ENCODE results near the gene LGI4.
"Not testable (repeated sequence)": the region's sequence is repeated elsewhere in the genome, so short reads cannot be mapped to it uniquely, and the experiment has no call there.

Gene LGI4

DNA sequence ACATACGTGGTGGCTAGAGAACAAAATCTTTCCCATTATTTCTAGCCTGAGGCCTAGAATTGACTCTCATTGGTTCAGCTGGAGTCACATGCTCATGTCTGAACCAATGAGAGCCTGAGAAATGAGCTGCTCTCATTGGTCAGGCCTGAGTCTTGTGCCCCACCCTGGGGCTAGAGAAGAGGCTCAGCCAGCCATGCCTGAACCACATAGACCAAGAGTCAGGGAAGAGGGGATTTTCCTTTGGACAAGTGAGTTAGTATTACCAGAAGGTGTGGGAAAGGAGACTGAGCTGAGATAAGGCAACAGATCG is 26.5 kb upstream of the LGI4 start:
- DNase-seq: no peak

DNA sequence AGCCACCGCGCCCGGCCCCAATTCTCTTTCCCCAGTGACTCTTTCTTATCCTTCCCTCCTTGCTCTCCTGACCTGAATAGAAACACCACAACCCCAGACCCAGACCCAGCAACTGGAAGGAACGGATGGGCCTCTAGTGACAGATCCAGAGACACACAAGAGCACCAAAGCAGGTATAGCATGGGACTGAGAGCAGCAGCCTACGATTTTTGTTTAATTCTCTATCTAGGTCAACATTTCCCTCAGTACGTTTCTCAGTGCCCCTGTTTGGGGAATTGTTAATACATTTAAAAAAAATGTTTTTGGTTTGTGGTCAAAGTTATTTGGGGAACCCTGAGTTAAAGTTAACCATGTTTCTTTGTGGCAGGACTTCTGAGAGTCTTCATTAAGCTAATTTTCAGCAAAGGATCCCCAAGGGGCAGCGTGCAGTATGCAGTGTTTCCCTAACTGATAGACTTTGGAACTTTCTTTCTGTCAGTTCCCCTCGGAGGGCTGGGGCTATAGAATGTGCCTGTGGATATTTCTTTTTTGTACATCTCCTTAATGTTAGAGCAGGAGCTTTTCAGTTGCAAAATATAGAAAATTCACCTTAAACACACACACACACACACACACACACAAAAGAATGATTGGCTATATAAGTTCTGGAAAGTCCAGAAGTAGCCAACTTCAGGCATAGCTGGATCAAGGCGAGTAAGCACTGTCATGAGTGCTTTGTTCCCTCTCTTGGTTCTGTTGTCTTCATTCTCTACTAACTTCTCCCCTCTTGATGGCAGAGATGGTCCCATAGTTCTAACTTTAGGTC is 26.0 kb upstream of the LGI4 start:
- no peak for DNase-seq

DNA sequence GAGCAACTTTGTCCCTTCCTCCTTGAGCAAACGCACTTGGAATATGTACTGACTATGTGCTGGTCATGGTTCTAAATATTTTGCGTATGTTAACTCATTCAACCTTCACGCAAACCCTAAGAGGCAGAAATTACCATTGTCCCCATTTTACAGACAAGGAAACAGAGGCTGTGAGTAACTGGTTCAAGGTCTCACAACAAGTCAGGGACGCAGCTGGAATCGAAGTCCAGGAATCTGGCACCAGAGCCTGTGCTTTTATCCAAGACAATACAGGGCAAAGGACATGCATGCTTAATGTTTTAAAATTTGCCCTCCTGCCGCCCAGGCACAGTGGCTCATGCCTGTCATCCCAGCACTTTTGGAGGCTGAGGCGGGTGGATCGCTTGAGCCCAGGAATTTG is 24.7 kb upstream of the LGI4 start:
- DNase-seq: no peak

DNA sequence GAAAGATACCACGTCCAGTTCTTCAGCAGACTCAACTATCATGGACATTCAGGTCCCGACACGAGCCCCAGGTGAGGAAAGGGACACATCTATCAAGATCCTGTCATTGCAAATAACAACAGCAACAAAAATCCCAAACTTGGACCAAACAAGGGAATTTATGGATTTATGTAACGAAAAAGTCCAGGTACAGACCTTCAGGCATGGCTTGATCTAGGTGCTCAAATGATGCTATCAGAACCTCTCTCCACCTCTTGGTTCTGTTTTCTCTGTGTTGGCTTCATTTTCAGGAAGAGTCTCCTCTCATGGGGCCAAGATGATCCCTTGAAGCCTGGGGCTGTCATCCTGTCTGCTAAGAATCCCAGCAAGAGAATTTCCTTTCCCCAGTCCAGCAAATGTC is 22.6 kb upstream of the LGI4 start:
- no peak for DNase-seq

DNA sequence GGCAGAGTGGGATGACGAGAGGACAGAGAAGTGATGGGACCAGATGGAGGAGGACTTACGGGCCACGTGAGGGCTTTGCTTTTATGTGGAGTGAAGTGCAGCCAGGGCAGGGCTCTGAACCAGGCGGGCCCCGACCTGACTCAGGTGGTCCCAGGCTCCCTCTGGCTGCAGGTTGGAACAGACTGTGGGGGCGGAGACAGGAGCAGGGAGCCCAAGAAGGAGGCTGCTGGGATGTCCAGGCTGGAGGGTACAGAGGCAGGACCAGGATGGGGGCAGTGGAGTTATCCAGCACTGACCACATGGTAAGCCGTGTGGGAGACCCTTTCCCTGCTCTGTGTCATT is 21.8 kb upstream of the LGI4 start:
- DNase-seq: no peak

DNA sequence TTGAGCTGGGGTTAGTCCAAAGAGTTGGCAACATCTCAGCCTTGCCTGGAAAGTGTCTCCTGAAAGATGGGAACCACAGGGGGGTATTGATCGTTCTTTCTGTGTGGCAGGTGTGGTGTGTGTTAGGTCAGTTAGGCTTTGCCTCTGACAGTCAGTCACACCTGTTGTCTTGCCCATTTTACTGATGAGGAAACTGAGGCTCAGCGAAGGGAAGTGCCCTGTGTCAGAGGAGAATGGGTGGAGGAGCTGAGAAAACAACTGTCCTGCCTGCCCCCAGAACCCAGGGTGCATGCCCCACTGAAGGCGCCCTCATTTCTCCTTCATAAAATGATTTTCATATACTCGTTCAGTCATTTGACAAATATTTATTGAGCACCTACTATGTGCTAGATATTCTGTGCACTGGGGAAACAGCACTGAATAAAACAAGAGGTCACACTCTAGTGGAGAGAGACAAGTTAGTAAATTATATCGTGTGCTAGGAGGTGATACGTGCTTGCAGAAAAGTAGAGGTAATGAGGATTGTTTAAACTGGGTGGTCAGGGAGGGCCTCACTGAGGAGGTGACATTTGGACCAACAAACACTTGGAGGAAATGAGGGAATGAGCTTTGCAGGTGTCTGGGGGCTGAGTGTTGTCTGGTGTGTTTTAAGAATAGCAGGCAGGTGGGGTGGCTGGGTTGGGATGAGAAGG is 21.3 kb upstream of the LGI4 start:
- no peak for DNase-seq

DNA sequence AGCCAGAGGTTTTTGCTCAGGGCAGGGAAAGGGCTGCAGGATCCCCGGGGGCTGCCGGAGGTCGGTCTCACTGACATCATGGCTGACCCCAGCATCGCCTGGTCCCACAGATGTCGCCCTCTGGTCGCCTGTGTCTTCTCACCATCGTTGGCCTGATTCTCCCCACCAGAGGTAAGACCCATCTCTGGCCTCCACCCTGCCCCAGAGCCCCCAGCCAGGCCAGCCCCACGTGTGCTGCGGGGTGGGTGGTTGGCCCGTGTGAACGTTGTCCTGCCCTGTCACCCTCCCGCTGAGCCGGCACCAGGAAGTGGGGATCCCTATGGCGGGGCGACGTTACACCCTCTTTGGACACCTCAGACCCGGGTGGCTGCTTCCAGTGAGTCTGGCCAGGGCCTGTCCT is 20.6 kb upstream of the LGI4 start:
- no peak for DNase-seq

DNA sequence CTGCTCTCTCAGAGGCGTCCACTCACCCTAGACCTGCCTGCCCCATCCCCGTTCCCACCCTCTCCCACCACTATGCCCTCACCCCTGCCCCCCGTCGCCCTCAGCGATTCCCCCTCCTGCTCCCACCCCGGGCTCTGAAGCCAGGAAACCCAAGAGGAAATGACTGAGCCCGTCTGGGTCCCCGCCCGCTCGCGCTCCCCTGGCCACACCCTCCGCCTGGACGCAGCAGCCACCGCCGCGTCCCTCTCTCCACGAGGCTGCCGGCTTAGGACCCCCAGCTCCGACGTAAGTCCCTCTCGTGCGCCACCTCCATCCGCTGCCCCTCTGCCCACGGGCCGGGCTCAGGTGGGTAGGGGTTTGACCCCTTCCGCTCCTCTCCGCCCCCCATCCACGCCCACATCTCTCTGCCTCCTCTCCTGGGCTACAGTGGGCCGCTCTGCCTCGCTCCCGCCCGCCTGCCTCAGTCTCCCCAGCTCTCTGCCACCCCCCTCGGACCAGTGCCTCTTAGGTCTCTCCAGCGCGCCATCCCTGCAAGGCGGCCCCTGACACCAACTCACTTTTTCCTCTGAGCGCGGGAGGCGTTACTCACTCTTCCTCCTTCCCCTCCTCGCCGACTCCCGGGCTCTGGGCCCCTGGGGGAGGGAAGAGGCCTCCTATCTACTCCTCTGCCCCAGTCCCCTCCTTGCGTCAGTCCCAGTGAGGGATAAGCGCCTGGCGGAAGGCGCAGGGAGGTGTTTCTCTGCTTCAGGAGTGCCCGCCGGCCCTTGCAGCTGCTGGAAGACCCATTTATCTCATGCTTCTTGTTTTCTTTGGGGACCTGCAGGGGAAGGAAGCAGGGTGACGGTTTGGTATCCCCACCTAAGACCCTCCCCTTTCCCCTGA is 19.9 kb upstream of the LGI4 start, which contains the start of gene FXYD5:
Gene FXYD5 (plus strand): TSS at position 211 of the 882 bp plus-strand sequence. CDS start 816 bp downstream, outside the sequence.
- DNase-seq: peak; percentile 47

DNA sequence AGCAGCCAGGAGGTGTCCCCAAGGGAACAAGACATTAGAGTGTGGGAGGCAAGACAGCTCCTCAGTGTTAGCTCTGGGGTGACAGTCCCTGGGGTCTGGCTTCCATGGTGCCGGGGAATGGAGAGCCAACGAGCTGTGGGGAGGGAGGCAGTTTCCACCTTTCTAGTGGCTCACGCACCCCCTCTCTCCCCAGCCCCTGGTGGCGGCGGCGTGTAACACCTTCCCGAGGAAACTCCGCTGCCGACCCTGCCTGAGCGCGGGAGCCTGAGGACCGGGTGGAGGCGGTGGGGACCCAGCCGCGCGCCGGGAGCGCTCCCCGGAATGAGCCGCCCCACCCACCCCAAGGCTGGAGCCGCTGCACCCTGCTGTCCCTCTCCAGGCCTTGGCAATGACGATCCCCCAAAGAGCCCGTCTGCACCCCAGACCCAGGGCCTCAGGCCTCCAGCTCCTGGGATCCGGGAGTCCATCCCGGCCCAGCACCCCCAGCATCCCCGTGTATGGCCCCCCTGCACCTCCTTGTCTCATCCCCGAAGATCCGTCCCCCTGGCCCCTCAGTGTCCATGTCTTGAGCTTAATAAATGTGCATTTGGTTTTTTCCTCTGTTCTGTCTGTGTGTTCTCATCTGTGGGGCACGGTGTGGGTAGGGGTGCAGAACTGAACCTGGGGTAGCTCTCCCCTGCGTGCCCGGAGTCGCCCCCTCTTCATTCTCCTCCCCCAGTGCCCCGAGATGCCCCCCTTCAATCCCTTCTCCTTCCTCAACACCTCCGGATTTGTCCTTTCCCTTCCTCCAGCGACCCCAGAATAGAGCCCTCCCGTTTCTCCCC is 19.1 kb upstream of the LGI4 start:
- DNase-seq: peak; percentile 32

DNA sequence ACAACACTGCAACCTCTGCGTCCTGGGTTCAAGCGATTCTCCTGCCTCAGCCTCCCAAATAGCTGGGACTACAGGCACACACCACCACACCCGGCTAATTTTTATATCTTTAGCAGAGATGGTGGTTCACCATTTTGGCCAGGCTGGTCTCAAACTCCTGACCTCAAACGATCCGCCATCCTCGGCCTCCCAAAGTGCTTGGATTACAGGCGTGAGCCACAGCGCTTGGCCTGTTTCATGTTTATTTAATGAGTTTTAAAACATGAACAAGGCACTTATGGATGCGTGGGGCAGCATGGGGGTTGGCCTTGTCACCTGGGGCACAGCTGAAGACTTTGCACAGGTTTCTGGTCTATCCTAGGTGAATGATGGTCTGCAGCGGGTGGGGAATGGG is 18.3 kb upstream of the LGI4 start:
- DNase-seq: not testable (repeated sequence)

DNA sequence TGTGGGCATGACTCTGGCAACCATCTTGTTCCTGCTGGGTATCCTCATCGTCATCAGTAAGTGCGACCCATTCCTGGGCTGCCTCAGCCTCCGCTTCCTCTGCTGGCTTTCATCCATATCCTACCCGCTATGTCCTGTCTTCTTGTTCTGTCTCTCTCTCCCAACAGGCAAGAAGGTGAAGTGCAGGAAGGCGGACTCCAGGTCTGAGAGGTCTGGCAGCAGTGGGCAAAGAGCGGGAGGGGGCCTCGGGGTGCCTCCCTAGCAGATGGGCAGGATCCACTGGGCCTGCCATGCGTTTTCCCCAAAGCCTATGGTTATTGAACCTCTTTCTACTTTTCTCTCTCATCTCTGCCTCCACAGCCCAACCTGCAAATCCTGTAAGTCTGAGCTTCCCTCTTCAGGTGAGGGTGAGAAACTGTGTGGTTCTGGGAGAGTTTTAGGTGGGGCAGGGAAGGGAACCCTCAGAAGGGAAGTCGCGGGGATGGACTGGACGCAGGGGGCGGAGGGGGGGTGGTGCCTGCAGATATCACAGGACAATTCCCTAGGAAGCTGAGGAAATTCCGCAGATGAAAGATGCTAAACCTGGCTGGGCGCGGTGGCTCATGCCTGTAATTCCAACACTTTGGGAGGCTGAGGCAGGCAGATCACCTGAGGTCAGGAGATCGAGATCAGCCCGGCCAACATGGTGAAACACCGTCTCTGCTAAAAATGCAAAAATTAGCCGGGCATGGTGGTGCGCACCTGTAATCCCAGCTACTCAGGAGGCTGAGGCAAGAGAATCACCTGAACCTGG is 16.6 kb upstream of the LGI4 start:
- no peak for DNase-seq

DNA sequence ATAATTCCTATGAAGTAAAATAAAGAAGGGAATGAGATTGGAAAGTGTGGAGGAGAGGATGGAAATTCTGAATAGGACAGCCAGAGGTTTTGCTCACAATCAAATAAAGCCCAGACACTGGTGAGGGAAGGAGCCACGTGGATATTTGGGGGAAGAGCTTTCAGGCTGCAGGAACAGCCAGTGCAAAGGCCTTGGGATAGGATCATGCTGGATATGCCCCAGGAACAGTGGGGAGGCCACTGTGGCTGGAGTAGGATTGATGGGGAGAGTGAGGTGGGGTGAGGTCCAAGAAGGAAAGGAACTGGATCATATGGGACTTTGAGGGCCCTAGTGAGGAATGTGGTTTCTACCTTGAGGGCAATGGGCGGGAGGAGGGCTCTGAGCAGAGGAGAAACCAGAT is 15.6 kb upstream of the LGI4 start:
- no peak for DNase-seq

DNA sequence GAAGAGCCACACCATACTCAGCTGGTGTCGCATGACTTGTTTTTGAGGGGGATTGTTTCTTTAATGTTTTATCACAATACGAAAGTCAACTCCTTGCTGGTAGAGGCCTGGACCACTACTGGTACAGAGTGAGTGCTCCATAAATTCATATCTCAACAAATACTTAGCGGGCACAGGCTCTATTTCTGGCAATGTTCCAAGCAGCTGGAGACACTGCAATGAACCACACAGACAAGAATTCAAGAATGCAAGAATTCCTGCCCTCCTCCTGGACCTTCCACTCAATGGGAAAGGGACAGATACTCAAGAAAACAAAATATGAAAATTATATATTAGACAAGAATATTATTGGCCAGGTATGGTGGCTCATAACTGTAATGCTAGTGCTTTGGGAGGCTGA is 14.6 kb upstream of the LGI4 start:
- no peak for DNase-seq

DNA sequence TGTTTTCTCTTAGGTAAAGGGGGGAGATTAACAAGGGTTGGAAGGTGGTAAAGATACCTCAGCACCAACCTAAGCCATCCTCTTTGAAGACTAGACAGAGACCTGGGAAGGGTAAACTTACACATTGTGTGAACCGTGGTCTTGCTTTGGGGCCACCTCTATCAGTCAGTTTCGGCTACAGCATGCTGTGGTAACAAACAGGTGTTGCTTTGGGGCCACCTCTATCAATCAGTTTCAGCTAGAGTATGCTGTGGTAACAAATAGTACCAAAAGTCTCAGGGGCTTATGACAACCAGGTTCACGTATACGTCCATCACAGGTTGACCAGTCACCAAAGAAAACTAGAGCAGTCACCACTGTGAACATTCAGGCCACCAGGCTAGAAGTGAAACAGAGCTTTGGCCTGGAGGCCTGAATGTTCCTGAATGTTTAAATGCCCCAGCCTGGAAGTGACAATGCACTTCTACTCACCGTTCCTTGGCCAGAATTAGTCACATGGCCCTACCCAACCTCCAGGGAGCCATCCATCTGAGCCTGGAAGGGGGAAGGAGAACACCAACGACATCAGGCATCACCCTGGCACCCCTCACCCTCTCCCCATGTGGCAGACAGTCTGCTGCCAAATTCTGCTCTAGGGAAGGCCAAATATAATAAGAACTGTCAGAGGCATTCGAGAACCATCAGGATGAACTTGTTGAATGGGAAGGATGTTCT is 12.0 kb upstream of the LGI4 start:
- DNase-seq: no peak

DNA sequence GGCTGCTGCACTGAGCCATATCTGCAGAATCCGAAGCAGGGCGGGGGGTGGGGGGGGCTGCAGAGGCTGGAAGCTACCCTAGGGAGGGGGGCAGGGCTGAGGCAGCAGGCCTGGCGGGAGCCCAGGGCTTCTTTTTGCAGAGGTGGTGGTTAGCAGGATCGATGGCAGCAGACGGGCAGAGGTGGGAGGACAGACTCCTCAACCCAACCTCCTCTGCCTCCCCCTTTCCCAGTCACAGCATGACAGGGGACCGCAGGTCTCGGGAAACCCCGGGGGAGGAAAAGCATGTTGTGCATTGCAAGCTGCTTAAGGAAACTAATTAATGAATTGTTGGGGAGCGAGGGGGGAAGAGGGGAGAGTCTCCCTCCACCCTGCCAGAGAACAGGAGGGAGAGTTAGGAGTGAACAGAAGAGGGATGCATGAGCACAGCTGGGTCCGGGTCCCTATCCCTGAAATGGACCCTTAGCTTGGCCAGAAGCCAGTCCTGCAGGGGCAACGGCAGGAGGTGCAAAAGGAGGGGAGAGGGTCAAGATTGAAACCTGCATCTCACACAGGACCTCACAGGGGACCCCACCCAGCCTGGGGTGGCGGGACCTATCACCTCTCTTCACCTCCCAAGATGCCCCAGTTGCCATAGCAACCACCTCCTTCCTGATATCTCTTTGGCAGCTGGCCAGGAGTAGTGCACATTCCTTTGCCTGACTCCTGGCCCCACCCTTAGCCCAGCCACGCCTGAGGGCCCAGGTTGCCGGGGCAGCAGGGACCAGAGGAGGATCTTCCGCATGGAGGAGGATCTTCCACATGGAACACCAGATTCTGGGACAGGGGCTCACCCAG is 10.0 kb upstream of the LGI4 start:
- peak; percentile 61 for DNase-seq

DNA sequence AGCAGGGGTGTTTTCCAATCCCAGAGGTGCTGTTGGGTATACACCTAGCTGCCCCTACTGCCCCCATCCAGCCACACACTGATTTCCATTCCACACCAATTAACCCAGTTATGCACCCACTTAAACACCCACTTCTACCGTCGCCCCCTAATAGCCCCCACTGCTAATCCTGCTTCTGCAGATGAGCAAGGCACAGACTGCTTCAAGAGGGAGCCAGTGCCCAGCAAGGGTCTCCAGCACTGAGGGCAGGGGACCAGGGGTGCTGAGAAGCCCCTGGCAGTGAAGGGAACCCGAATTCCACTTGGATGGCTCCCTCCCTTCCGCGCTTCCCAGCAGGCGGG is 9.4 kb upstream of the LGI4 start:
- no peak for DNase-seq

DNA sequence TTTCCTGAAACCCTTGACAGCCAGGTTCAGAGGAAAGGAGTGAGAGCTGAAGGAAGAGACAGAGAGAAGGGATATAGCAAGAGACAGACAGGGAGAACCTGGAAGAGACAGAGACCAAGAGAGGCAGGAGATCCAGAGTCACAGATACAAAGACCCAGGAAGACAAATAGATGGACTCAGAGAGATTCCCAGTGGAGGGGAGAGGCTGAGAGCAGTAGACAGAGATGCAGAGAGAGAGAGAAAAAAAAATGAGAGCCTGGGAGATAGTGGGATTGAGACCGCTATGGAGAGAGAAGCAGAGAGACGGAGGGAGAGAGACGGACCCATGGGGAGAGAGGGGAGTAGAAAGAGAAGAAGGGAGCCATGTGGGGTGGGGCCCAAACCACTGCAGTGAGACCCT is 9.0 kb upstream of the LGI4 start:
- DNase-seq: peak; percentile 21

DNA sequence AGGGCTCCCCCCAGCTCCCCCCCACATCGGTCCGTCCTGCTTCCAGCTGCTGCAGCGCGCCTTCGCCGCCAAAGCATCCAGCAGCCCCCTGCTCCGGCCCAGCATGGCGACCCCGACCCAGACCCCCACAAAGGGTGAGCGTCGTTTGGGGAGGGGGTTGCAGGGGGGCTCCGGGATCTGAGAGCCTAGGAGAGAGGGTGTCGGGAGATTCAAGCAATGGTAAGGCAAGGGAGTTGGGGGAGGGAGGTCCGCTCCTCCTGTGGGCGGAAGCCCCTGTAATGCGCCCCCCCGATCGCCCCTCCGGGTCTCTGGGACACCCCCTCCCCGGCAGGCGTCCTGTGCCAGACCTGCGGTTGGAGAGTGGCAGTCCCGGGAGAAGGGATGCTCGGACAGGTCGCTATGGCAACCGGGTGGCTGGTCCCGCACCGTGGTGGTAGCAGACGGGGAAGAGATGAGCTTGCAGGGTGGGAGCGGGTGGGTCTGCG is 8.4 kb upstream of the LGI4 start, which contains the start of gene FXYD7:
Gene FXYD7 (plus strand): TSS at position 25 of the 485 bp plus-strand sequence. CDS start 79 bp downstream, at position 104.
- no peak for DNase-seq

DNA sequence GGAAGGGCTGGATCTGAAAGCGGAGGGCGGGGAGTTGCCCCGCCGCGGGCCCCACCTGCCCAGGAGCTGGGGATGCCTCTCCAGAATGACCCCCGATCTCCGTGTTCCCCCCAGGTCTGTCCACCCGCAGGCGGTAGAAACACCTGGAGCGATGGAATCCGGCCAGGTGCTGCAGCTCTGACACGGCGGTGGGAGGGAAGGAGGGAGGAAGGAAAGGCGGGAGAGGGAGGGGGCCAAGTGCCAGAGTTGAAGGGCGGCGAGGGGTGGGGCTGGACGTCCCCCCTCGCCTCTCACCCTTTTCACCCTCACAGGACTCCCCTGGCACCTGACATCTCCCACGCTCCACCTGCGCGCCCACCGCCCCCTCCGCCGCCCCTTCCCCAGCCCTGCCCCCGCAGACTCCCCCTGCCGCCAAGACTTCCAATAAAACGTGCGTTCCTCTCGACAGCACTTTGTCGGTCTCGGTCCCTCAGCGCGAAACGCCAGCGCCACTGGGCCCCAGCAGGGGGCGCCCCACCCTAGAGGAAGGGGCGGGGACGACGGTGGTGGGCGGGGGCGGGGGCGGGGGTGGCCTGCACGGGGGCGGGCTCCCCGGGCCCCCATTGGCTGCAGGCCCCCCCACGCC is 7.9 kb upstream of the LGI4 start:
- peak; percentile 73 for DNase-seq
